Osteoblast (primary cell): Measurements from ENCODE around the gene PTPRN2. TPM values are rescaled to one million over a fixed set of nuclear protein-coding genes. Genes with fewer than 3 reads are reported as not detected.

ENCODE experiments used
- DNase-seq: peaks from one replicate; pipeline ENCODE4 v3.0.0; 2011; ENCODE audit warnings: low spot score, mixed read lengths; ENCODE audit not compliant: insufficient read length; ENCODE audit errors: missing footprints
- H2AFZ ChIP-seq: 2 replicates; pipeline ENCODE4 v1.6.0; 2011; ENCODE audit warnings: mild to moderate bottlenecking, low read length
- H3K27ac ChIP-seq: 2 replicates; pipeline ENCODE4 v1.5.1; 2011; ENCODE audit warnings: mild to moderate bottlenecking, low read depth, low read length, moderate library complexity
- H3K27me3 ChIP-seq: 2 replicates; pipeline ENCODE4 v1.6.0; 2012; ENCODE audit warnings: mild to moderate bottlenecking, control low read depth, inconsistent platforms, low read length, moderate library complexity; ENCODE audit not compliant: insufficient read depth
- H3K36me3 ChIP-seq: 2 replicates; pipeline ENCODE4 v1.5.1; 2011; ENCODE audit warnings: mild to moderate bottlenecking, low read length, control low read depth, moderate library complexity; ENCODE audit not compliant: insufficient read depth
- H3K4me1 ChIP-seq: 2 replicates; pipeline ENCODE4 v1.5.1; 2011; ENCODE audit warnings: mild to moderate bottlenecking, low read length, control low read depth, moderate library complexity; ENCODE audit not compliant: insufficient read depth
- H3K4me2 ChIP-seq: 2 replicates; pipeline ENCODE4 v1.6.0; 2011; ENCODE audit warnings: mild to moderate bottlenecking, low read length; ENCODE audit not compliant: insufficient read depth
- H3K4me3 ChIP-seq: fragments of 200-600 bp; sonication (generic); 3 replicates; pipeline ENCODE4 v1.5.1; 2012; ENCODE audit warnings: mild to moderate bottlenecking, low read length, inconsistent platforms; ENCODE audit not compliant: insufficient read depth
- H3K79me2 ChIP-seq: 2 replicates; pipeline ENCODE4 v1.6.0; 2012; ENCODE audit warnings: mild to moderate bottlenecking, low read length, control low read depth, inconsistent platforms; ENCODE audit not compliant: insufficient read depth
- H3K9me3 ChIP-seq: 2 replicates; pipeline ENCODE4 v1.5.1; 2011; ENCODE audit warnings: low read depth, low read length, control low read depth
- H4K20me1 ChIP-seq: 2 replicates; pipeline ENCODE4 v1.6.0; 2012; ENCODE audit warnings: mild to moderate bottlenecking, low read length, control low read depth; ENCODE audit not compliant: insufficient read depth
- CTCF ChIP-seq: IDR thresholded peaks from 2 replicates; pipeline ENCODE4 v1.5.1; 2011; ENCODE audit warnings: mild to moderate bottlenecking, low read depth, low read length, moderate library complexity; ENCODE audit errors: extremely low read depth
- total RNA-seq: library from RNA; depleted of rRNA; stranded (reverse); fragments of >200 nt; gene quantifications from 2 replicates; pipeline ENCODE4 v1.2.3, GENCODE V29; 2012

The PTPRN2 gene
- total RNA-seq, 1 donor = 0.36 TPM

GRCh38 chr7:158596309-158596708 is 8.7 kb upstream of the PTPRN2 start:
- Histone ChIP-seq H3K4me2 (no peak overlapping the region), H3K79me2 (no peaks in the 10 kb centered on the region), H4K20me1 (no peaks in the 10 kb centered on the region), H3K4me3 (no peak overlapping the region), H3K27me3 (no peaks in the 10 kb centered on the region), H3K36me3 (no peaks in the 10 kb centered on the region), H2AFZ (no peak overlapping the region), H3K9me3 (peaks cover 2% of the 10 kb centered on the region), H3K4me1 (no peaks in the 10 kb centered on the region), H3K27ac (no peak overlapping the region)
- TF ChIP-seq CTCF = no peak
- DNase-seq = no peak

- Histone ChIP-seq H3K27me3 (no peaks in the 10 kb centered on the region), H3K27ac (no peak overlapping the region), H3K36me3 (no peaks in the 10 kb centered on the region), H3K4me3 (no peak overlapping the region), H3K4me1 (no peaks in the 10 kb centered on the region), H3K79me2 (no peaks in the 10 kb centered on the region), H3K9me3 (peaks cover 2% of the 10 kb centered on the region), H3K4me2 (no peak overlapping the region), H2AFZ (no peak overlapping the region), H4K20me1 (no peaks in the 10 kb centered on the region)
- DNase-seq = no peak
- TF ChIP-seq CTCF = no peak
These were observed 7.4 kb upstream of the PTPRN2 start for GRCh38 chr7:158595068-158595467.

- no peak for DNase-seq
- Histone ChIP-seq H3K4me2 (no peak overlapping the region), H3K4me1 (no peaks in the 10 kb centered on the region), H3K36me3 (no peaks in the 10 kb centered on the region), H2AFZ (no peak overlapping the region), H3K9me3 (peaks cover 2% of the 10 kb centered on the region), H3K79me2 (no peaks in the 10 kb centered on the region), H3K27ac (no peak overlapping the region), H4K20me1 (no peaks in the 10 kb centered on the region), H3K4me3 (no peak overlapping the region), H3K27me3 (peaks cover 15% of the 10 kb centered on the region)
- no peak for TF ChIP-seq CTCF
These were observed 4.9 kb upstream of the PTPRN2 start for GRCh38 chr7:158592541-158592940.

- Histone ChIP-seq H2AFZ (no peak overlapping the region), H3K9me3 (peaks cover 2% of the 10 kb centered on the region), H3K27me3 (peaks cover 15% of the 10 kb centered on the region), H3K4me2 (no peak overlapping the region), H3K79me2 (no peaks in the 10 kb centered on the region), H3K36me3 (no peaks in the 10 kb centered on the region), H3K27ac (no peak overlapping the region), H4K20me1 (no peaks in the 10 kb centered on the region), H3K4me1 (no peaks in the 10 kb centered on the region), H3K4me3 (no peak overlapping the region)
- no peak for TF ChIP-seq CTCF
- DNase-seq = no peak
These were observed 4.3 kb upstream of the PTPRN2 start for GRCh38 chr7:158591944-158592343.
